GM23338 (cell line): ENCODE measurements around the gene CEACAM19. TPM values are rescaled to one million over a fixed set of nuclear protein-coding genes. Genes with fewer than 3 reads are reported as not detected.

Source experiments
- CREB1 ChIP-seq: fragments of 250-450 bp; sonication (Bioruptor Pico); IDR thresholded peaks from 2 replicates; pipeline ENCODE4 v1.5.0; 2020; ENCODE audit warnings: low read depth, mild to moderate bottlenecking, moderate library complexity
- EZH2 ChIP-seq: fragments of 200-600 bp; sonication (generic); IDR thresholded peaks from one replicate; pipeline ENCODE4 v1.8.0; 2017; ENCODE audit warnings: antibody characterized with exemption, mild to moderate bottlenecking, low read depth; ENCODE audit not compliant: unreplicated experiment
- JUNB ChIP-seq: IDR thresholded peaks from one replicate; pipeline ENCODE4 v1.6.1; 2016; ENCODE audit warnings: antibody characterized with exemption; ENCODE audit not compliant: unreplicated experiment
- STAT1 ChIP-seq: IDR thresholded peaks from one replicate; pipeline ENCODE4 v1.6.1; 2016; ENCODE audit warnings: antibody characterized with exemption; ENCODE audit not compliant: unreplicated experiment
- ZNF114 ChIP-seq: fragments of 250-450 bp; sonication (Bioruptor Pico); IDR thresholded peaks from 2 replicates; pipeline ENCODE4 v1.5.0; 2020; ENCODE audit warnings: mild to moderate bottlenecking, moderate library complexity
- polyA plus RNA-seq: library from polyadenylated mRNA; unstranded; fragments of >200 nt; fragmentation: Nextera tagmentation; extraction: Ambion mirVana; gene quantifications from 2 replicates; pipeline ENCODE4 v1.2.1, GENCODE V29; 2016
- total RNA-seq: library from RNA; depleted of rRNA; stranded (reverse); fragments of >200 nt; shearing (Covaris generic); gene quantifications from 2 replicates; pipeline ENCODE4 v1.2.3, GENCODE V29; 2014
- TF ChIP-seq, protein P1 (sequence below): fragments of 250-450 bp; sonication (Bioruptor Pico); IDR thresholded peaks from 2 replicates; pipeline ENCODE4 v1.5.0; 2020; ENCODE audit warnings: mild to moderate bottlenecking, moderate library complexity
- TF ChIP-seq, protein P2 (sequence below), 2 experiments: fragments of 200-600 bp in 1 of 2; sonication (generic) in 1 of 2; conservative IDR thresholded peaks; 2 replicates each; pipeline versions ENCODE4 v1.5.1 to v1.6.1; 2016 to 2017; ENCODE audit warnings: antibody characterized with exemption in 2 of 2, low read depth in 2 of 2, mild to moderate bottlenecking in 2 of 2, moderate library complexity in 1 of 2
- TF ChIP-seq, protein P3 (sequence below): IDR thresholded peaks from one replicate; pipeline ENCODE4 v1.6.1; 2018; ENCODE audit warnings: antibody characterized with exemption; ENCODE audit not compliant: unreplicated experiment

The CEACAM19 gene
- total and polyA plus RNA-seq, 2 experiments from 2014 or later, result 0.38 to 0.76 TPM

DNA sequence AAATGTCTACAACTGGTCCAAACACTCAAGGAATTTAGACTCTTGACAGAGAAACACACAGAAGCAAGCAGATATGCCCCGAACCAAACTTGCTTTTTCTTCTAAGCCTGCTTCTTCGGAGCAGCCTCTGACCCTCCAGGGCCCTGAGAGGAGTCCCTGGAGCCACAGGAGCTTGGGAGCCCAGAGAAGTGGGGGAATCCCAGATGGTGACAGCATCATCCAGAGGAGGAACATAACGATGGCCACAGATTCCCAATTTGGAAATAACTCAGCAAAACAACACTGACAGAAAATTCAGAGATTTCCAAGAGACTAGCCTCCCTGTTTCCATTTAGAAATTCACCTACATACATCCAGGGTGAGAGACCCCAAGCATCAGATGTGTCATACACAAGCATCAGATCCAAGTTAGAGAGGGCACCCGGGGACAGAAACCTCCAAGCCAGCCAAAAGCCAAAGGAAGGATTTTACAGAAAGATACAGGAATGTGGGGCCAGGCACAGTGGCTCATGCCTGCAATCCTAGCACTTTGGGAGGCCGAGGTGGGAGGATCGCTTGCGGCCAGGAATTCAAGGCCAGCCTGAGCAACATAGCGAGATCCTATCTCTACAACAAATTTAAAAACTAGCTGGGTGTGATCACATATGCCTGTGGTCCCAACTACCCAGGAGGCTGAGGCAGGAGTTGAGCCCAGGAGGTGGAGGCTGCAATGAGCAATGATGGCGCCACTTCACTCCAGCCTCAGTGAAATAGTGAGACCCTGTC lies 29.6 kb upstream of the CEACAM19 start (continued):
- TF ChIP-seq, protein P1, sequence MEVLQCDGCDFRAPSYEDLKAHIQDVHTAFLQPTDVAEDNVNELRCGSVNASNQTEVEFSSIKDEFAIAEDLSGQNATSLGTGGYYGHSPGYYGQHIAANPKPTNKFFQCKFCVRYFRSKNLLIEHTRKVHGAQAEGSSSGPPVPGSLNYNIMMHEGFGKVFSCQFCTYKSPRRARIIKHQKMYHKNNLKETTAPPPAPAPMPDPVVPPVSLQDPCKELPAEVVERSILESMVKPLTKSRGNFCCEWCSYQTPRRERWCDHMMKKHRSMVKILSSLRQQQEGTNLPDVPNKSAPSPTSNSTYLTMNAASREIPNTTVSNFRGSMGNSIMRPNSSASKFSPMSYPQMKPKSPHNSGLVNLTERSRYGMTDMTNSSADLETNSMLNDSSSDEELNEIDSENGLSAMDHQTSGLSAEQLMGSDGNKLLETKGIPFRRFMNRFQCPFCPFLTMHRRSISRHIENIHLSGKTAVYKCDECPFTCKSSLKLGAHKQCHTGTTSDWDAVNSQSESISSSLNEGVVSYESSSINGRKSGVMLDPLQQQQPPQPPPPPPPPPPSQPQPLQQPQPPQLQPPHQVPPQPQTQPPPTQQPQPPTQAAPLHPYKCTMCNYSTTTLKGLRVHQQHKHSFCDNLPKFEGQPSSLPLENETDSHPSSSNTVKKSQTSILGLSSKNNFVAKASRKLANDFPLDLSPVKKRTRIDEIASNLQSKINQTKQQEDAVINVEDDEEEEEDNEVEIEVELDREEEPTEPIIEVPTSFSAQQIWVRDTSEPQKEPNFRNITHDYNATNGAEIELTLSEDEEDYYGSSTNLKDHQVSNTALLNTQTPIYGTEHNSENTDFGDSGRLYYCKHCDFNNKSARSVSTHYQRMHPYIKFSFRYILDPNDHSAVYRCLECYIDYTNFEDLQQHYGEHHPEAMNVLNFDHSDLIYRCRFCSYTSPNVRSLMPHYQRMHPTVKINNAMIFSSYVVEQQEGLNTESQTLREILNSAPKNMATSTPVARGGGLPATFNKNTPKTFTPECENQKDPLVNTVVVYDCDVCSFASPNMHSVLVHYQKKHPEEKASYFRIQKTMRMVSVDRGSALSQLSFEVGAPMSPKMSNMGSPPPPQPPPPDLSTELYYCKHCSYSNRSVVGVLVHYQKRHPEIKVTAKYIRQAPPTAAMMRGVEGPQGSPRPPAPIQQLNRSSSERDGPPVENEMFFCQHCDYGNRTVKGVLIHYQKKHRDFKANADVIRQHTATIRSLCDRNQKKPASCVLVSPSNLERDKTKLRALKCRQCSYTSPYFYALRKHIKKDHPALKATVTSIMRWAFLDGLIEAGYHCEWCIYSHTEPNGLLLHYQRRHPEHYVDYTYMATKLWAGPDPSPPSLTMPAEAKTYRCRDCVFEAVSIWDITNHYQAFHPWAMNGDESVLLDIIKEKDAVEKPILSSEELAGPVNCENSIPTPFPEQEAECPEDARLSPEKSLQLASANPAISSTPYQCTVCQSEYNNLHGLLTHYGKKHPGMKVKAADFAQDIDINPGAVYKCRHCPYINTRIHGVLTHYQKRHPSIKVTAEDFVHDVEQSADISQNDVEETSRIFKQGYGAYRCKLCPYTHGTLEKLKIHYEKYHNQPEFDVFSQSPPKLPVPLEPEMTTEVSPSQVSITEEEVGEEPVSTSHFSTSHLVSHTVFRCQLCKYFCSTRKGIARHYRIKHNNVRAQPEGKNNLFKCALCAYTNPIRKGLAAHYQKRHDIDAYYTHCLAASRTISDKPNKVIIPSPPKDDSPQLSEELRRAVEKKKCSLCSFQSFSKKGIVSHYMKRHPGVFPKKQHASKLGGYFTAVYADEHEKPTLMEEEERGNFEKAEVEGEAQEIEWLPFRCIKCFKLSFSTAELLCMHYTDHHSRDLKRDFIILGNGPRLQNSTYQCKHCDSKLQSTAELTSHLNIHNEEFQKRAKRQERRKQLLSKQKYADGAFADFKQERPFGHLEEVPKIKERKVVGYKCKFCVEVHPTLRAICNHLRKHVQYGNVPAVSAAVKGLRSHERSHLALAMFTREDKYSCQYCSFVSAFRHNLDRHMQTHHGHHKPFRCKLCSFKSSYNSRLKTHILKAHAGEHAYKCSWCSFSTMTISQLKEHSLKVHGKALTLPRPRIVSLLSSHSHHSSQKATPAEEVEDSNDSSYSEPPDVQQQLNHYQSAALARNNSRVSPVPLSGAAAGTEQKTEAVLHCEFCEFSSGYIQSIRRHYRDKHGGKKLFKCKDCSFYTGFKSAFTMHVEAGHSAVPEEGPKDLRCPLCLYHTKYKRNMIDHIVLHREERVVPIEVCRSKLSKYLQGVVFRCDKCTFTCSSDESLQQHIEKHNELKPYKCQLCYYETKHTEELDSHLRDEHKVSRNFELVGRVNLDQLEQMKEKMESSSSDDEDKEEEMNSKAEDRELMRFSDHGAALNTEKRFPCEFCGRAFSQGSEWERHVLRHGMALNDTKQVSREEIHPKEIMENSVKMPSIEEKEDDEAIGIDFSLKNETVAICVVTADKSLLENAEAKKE (CRISPR knock-in tag), result no peak
- TF ChIP-seq CREB1 (CRISPR knock-in tag) (no peak), ZNF114 (CRISPR knock-in tag) (no peak), STAT1 (no peak), JUNB (no peak), EZH2 (no peak)
- TF ChIP-seq, protein P2, sequence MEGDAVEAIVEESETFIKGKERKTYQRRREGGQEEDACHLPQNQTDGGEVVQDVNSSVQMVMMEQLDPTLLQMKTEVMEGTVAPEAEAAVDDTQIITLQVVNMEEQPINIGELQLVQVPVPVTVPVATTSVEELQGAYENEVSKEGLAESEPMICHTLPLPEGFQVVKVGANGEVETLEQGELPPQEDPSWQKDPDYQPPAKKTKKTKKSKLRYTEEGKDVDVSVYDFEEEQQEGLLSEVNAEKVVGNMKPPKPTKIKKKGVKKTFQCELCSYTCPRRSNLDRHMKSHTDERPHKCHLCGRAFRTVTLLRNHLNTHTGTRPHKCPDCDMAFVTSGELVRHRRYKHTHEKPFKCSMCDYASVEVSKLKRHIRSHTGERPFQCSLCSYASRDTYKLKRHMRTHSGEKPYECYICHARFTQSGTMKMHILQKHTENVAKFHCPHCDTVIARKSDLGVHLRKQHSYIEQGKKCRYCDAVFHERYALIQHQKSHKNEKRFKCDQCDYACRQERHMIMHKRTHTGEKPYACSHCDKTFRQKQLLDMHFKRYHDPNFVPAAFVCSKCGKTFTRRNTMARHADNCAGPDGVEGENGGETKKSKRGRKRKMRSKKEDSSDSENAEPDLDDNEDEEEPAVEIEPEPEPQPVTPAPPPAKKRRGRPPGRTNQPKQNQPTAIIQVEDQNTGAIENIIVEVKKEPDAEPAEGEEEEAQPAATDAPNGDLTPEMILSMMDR (conservative IDR thresholded peaks at IDR 0.05; ENCODE audit: low read depth in 2 of 2), result no peak
- TF ChIP-seq, protein P3, sequence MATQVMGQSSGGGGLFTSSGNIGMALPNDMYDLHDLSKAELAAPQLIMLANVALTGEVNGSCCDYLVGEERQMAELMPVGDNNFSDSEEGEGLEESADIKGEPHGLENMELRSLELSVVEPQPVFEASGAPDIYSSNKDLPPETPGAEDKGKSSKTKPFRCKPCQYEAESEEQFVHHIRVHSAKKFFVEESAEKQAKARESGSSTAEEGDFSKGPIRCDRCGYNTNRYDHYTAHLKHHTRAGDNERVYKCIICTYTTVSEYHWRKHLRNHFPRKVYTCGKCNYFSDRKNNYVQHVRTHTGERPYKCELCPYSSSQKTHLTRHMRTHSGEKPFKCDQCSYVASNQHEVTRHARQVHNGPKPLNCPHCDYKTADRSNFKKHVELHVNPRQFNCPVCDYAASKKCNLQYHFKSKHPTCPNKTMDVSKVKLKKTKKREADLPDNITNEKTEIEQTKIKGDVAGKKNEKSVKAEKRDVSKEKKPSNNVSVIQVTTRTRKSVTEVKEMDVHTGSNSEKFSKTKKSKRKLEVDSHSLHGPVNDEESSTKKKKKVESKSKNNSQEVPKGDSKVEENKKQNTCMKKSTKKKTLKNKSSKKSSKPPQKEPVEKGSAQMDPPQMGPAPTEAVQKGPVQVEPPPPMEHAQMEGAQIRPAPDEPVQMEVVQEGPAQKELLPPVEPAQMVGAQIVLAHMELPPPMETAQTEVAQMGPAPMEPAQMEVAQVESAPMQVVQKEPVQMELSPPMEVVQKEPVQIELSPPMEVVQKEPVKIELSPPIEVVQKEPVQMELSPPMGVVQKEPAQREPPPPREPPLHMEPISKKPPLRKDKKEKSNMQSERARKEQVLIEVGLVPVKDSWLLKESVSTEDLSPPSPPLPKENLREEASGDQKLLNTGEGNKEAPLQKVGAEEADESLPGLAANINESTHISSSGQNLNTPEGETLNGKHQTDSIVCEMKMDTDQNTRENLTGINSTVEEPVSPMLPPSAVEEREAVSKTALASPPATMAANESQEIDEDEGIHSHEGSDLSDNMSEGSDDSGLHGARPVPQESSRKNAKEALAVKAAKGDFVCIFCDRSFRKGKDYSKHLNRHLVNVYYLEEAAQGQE, result no peak
